ENCODE results near the gene PRDM16.

PRDM16 gene

GRCh38 chr1:3255680-3256079 lies 186.7 kb downstream of the PRDM16 start:
- no peak for DNase-seq (ENCODE audit: low read depth in 1 of 2, low spot score in 1 of 2)

- no peak for DNase-seq (ENCODE audit: low read depth in 1 of 2, low spot score in 1 of 2)
Measured at GRCh38 chr1:3257788-3258187, 188.8 kb downstream of the PRDM16 start.

GRCh38 chr1:3258386-3259003 lies 189.5 kb downstream of the PRDM16 start:
- no peak for DNase-seq (ENCODE audit: low read depth in 1 of 2, low spot score in 1 of 2)

GRCh38 chr1:3259020-3259419 lies 190.0 kb downstream of the PRDM16 start:
- DNase-seq (ENCODE audit: low read depth in 1 of 2, low spot score in 1 of 2), result no peak

- DNase-seq (ENCODE audit: low read depth in 1 of 2, low spot score in 1 of 2), result no peak
Measured at GRCh38 chr1:3261007-3261968, 192.3 kb downstream of the PRDM16 start.

GRCh38 chr1:3261969-3262579 lies 193.1 kb downstream of the PRDM16 start:
- no peak for DNase-seq (ENCODE audit: low read depth in 1 of 2, low spot score in 1 of 2)

GRCh38 chr1:3262681-3263286 lies 193.8 kb downstream of the PRDM16 start:
- DNase-seq (ENCODE audit: low read depth in 1 of 2, low spot score in 1 of 2), result no peak

- no peak for DNase-seq (ENCODE audit: low read depth in 1 of 2, low spot score in 1 of 2)
Measured at GRCh38 chr1:3263790-3264189, 194.8 kb downstream of the PRDM16 start.

GRCh38 chr1:3264456-3264855 lies 195.5 kb downstream of the PRDM16 start:
- no peak for DNase-seq (ENCODE audit: low read depth in 1 of 2, low spot score in 1 of 2)

GRCh38 chr1:3265835-3266805 lies 197.1 kb downstream of the PRDM16 start:
- no peak for DNase-seq (ENCODE audit: low read depth in 1 of 2, low spot score in 1 of 2)

GRCh38 chr1:3266870-3267549 lies 198.0 kb downstream of the PRDM16 start:
- no peak for DNase-seq (ENCODE audit: low read depth in 1 of 2, low spot score in 1 of 2)

- no peak for DNase-seq (ENCODE audit: low read depth in 1 of 2, low spot score in 1 of 2)
Measured at GRCh38 chr1:3267550-3268270, 198.7 kb downstream of the PRDM16 start.

- no peak for DNase-seq (ENCODE audit: low read depth in 1 of 2, low spot score in 1 of 2)
Measured at GRCh38 chr1:3268281-3268680, 199.3 kb downstream of the PRDM16 start.

GRCh38 chr1:3270403-3271245 lies 201.6 kb downstream of the PRDM16 start:
- no peak for DNase-seq (ENCODE audit: low read depth in 1 of 2, low spot score in 1 of 2)

- no peak for DNase-seq (ENCODE audit: low read depth in 1 of 2, low spot score in 1 of 2)
Measured at GRCh38 chr1:3271866-3272265, 202.9 kb downstream of the PRDM16 start.

- no peak for DNase-seq (ENCODE audit: low read depth in 1 of 2, low spot score in 1 of 2)
Measured at GRCh38 chr1:3272321-3273045, 203.5 kb downstream of the PRDM16 start.

- DNase-seq (ENCODE audit: low read depth in 1 of 2, low spot score in 1 of 2), result no peak
Measured at GRCh38 chr1:3273447-3273846, 204.4 kb downstream of the PRDM16 start.

- no peak for DNase-seq (ENCODE audit: low read depth in 1 of 2, low spot score in 1 of 2)
Measured at GRCh38 chr1:3274972-3275371, 206.0 kb downstream of the PRDM16 start.
